Measurements from ENCODE around the gene TMTC2.

The TMTC2 gene

GRCh38 chr12:82745063-82745674 lies 58.5 kb downstream of the TMTC2 start:
- TF ChIP-seq CTCF (conservative IDR thresholded peaks at IDR 0.05; ENCODE audit: low read length), result no peak
- H3K4me3 ChIP-seq (ENCODE audit: low read length), result no peak overlapping the region
- DNase-seq (ENCODE audit: low read depth), result no peak

GRCh38 chr12:82745807-82746206 lies 59.1 kb downstream of the TMTC2 start:
- no peak for TF ChIP-seq CTCF (conservative IDR thresholded peaks at IDR 0.05; ENCODE audit: low read length)
- no peak for DNase-seq (ENCODE audit: low read depth)
- no peak overlapping the region for H3K4me3 ChIP-seq (ENCODE audit: low read length)

GRCh38 chr12:82746668-82747067 lies 60.0 kb downstream of the TMTC2 start:
- TF ChIP-seq CTCF (conservative IDR thresholded peaks at IDR 0.05; ENCODE audit: low read length), result no peak
- no peak overlapping the region for H3K4me3 ChIP-seq (ENCODE audit: low read length)
- DNase-seq (ENCODE audit: low read depth), result no peak

GRCh38 chr12:82749015-82749414 lies 62.3 kb downstream of the TMTC2 start:
- no peak overlapping the region for H3K4me3 ChIP-seq (ENCODE audit: low read length)
- DNase-seq (ENCODE audit: low read depth), result no peak
- TF ChIP-seq CTCF (conservative IDR thresholded peaks at IDR 0.05; ENCODE audit: low read length), result no peak

GRCh38 chr12:82754856-82755255 lies 68.2 kb downstream of the TMTC2 start:
- H3K4me3 ChIP-seq (ENCODE audit: low read length), result no peak overlapping the region
- no peak for TF ChIP-seq CTCF (conservative IDR thresholded peaks at IDR 0.05; ENCODE audit: low read length)
- DNase-seq (ENCODE audit: low read depth), result no peak

- no peak for DNase-seq (ENCODE audit: low read depth)
- no peak for TF ChIP-seq CTCF (conservative IDR thresholded peaks at IDR 0.05; ENCODE audit: low read length)
- H3K4me3 ChIP-seq (ENCODE audit: low read length), result no peak overlapping the region
These were observed 69.6 kb downstream of the TMTC2 start for GRCh38 chr12:82756303-82756702.

GRCh38 chr12:82757059-82757458 lies 70.4 kb downstream of the TMTC2 start:
- no peak overlapping the region for H3K4me3 ChIP-seq (ENCODE audit: low read length)
- peak; percentile 24 for DNase-seq (ENCODE audit: low read depth)
- TF ChIP-seq CTCF (conservative IDR thresholded peaks at IDR 0.05; ENCODE audit: low read length), result no peak
